Fibroblast of the aortic adventitia (primary cell): Measurements from ENCODE around the gene MT1H. TPM values are rescaled to one million over a fixed set of nuclear protein-coding genes. Genes with fewer than 3 reads are reported as not detected.

Experiments used
- DNase-seq: peaks from one replicate; pipeline ENCODE4 v3.0.0-alpha.2; 2010; ENCODE audit warnings: low read depth
- H3K4me3 ChIP-seq: 2 replicates; pipeline ENCODE4 v1.5.1; 2011; ENCODE audit warnings: low read depth, mild to moderate bottlenecking, control low read depth, low read length, moderate library complexity
- total RNA-seq: library from RNA; depleted of rRNA; stranded (reverse); fragments of >200 nt; gene quantifications from 2 replicates; pipeline ENCODE4 v1.2.3, GENCODE V29; 2012; ENCODE audit warnings: low replicate concordance
- TF ChIP-seq, protein P1 (sequence below): IDR thresholded peaks from 2 replicates; pipeline ENCODE4 v1.5.1; 2011; ENCODE audit warnings: mild to moderate bottlenecking, low read length, control low read depth, inconsistent platforms; ENCODE audit not compliant: insufficient read depth

Gene MT1H
- total RNA-seq, 1 donor, result not detected

DNA sequence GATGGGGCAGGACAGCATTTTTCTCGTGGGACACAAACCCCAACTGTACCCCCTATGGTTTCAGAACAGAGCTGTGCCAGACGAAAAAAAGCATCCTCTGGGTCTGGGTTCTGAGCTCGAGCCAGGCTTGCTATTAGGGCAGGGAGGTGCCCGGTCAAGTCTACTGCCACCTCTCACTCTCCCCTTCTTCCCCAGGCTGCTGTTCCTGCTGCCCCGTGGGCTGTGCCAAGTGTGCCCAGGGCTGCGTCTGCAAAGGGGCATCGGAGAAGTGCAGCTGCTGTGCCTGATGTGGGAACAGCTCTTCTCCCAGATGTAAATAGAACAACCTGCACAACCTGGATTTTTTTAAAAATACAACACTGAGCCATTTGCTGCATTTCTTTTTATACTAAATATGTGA, 42.9 kb upstream of the MT1H start:
- DNase-seq, result no peak
- TF ChIP-seq, protein P1, sequence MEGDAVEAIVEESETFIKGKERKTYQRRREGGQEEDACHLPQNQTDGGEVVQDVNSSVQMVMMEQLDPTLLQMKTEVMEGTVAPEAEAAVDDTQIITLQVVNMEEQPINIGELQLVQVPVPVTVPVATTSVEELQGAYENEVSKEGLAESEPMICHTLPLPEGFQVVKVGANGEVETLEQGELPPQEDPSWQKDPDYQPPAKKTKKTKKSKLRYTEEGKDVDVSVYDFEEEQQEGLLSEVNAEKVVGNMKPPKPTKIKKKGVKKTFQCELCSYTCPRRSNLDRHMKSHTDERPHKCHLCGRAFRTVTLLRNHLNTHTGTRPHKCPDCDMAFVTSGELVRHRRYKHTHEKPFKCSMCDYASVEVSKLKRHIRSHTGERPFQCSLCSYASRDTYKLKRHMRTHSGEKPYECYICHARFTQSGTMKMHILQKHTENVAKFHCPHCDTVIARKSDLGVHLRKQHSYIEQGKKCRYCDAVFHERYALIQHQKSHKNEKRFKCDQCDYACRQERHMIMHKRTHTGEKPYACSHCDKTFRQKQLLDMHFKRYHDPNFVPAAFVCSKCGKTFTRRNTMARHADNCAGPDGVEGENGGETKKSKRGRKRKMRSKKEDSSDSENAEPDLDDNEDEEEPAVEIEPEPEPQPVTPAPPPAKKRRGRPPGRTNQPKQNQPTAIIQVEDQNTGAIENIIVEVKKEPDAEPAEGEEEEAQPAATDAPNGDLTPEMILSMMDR, result no peak
- H3K4me3 ChIP-seq, result peak overlapping the region; percentile 81

DNA sequence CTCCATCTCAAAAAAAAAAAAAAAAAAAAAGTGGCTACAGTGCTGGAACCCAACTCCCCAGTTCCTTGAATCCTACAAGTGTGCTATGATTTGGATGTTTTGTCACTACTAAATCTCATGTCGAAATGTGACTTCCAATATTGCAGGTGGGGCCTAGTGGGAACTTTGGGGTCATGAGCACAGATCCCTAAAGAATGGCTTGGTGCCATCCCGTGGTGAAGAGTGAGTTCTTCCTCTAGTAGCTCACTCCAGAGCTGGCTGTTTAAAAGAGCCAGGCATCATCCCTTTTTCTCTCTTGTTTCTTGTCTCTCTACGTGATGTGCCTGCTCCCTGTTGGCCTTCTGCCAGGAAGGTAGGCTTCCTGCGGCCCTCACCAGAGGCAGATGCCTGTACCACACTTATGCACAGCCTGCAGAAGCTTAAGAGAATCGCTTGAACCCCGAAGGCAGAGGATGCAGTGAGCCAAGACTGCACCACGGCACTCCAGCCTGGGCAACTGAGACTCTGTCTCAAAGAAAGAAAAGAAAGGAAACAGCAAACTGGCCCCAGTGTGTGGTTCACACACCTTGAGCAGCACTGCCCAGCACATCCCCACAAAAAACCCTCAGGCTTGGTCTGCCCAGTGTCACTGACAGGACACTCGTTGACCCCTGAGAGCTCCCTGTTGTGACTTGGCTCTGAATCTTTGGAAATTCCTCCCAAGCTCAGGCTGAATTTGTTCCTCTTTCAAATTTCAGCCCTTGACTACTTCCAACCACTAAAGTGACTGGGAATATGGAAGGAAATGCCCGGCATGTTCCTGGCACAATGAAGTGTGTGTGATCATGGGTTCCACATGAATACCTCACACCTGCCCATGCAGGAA, 40.9 kb upstream of the MT1H start:
- no peak for DNase-seq

DNA sequence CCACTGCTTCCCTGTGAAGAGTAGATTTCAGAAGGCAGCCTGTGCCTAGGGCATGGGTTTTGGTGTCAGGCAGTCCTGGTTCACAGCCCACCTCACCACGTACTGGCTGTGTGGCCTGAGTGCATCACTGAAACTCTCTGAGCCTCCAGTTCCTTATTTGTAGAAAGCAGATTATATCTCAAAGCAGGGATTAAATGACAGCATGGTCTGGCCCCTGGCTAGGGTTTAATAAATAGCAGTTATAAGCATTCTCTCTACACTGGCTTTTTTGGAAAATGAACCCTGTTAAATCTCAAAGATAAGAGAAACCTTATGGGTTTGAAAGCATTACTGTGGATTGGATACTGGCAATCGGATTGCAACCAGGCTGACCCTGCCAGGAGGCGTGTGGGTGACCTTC, 40.1 kb upstream of the MT1H start:
- TF ChIP-seq, protein P1, result no peak
- H3K4me3 ChIP-seq, result no peak overlapping the region
- DNase-seq, result no peak

More for the DNA sequence above, 40.9 kb upstream of the MT1H start:
- H3K4me3 ChIP-seq, result no peak overlapping the region
- TF ChIP-seq, protein P1, result no peak

DNA sequence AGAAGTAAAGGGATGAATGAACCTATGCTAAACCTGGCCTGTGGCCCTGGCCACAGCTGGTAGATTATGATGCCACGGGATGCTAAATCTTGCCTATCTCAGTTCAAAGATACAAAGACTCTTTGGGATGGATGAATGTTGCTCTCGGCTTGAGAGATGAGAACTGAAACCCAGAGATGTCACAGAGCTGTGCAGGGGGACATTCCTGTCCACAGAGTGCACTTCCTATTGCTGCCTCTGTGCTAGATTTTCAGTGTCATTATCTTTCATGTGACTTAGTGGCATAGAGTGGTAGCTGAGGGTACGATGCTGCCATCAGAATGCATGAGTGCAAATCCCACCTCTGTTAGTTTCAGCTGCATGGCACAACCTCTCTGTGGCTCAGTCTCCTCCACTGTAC, 39.5 kb upstream of the MT1H start:
- no peak overlapping the region for H3K4me3 ChIP-seq
- no peak for DNase-seq
- TF ChIP-seq, protein P1, result no peak

DNA sequence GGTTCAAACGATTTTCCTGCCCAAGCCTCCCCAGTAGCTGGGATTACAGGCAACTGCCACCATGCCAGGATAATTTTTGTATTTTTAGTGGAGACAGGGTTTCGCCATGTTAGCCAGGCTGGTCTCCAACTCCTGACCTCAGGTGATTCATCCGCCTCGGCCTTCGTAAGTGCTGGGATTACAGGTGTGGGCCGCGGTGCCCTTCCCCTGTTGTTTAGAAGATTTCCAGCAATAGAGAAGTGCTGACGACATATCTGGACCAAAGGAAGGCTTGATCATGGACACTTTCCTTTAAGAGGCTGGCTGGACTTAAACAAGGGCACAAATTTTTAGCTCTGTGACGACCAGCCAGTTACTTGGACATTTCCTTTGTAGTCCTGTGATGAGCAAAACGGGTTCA, 38.4 kb upstream of the MT1H start:
- DNase-seq, result no peak
- no peak overlapping the region for H3K4me3 ChIP-seq

DNA sequence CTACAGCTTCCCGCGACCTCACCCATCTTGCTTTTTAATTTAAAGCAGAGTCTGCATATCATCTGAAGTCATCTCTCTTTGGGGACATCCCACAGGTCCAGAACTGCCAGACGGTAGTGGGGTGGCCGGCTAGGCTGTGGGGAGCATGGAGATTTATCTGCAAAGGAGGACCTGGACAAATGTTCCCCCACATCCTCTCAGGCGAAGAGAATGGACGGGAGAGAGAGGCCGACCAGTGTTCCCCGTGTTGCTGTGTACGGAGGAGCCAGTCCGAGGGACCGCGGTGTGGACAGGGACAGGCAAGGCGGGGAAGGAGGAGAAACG, 37.8 kb upstream of the MT1H start:
- TF ChIP-seq, protein P1, result no peak
- no peak for DNase-seq
- peak overlapping the region; percentile 51 for H3K4me3 ChIP-seq

More for the DNA sequence above, 38.4 kb upstream of the MT1H start:
- TF ChIP-seq, protein P1, result no peak
